ENCODE results near the gene TIMM10B. TPM values are rescaled to one million over a fixed set of nuclear protein-coding genes. Genes with fewer than 3 reads are reported as not detected.

The TIMM10B gene
- total and polyA plus RNA-seq, 12 donors: 12.1 to 96.9 (median 40.5) TPM

GRCh38 chr11:6523253-6523652 lies 42.0 kb downstream of the TIMM10B start:
- Histone ChIP-seq H3K27ac (no peak overlapping the region), H3K27me3 (no peaks in the 10 kb centered on the region), H3K36me3 (replicated peaks in 1 of 2) (no peaks in the 10 kb centered on the region), H3K4me3 (no peak overlapping the region), H3K4me1 (replicated peaks in 1 of 2) (no peaks in the 10 kb centered on the region), H3K9me3 (replicated peaks in 1 of 3) (no peaks in the 10 kb centered on the region)
- 0 to 39% (median 13%) methylated on average over 1 of the region's 1 CpG for WGBS, 4 donors
- TF ChIP-seq POLR2A (IDR thresholded peaks at IDR 0.05): no peak
- no peak for DNase-seq
- intact Hi-C loops (cut with DNase I): no loop called here

DNA sequence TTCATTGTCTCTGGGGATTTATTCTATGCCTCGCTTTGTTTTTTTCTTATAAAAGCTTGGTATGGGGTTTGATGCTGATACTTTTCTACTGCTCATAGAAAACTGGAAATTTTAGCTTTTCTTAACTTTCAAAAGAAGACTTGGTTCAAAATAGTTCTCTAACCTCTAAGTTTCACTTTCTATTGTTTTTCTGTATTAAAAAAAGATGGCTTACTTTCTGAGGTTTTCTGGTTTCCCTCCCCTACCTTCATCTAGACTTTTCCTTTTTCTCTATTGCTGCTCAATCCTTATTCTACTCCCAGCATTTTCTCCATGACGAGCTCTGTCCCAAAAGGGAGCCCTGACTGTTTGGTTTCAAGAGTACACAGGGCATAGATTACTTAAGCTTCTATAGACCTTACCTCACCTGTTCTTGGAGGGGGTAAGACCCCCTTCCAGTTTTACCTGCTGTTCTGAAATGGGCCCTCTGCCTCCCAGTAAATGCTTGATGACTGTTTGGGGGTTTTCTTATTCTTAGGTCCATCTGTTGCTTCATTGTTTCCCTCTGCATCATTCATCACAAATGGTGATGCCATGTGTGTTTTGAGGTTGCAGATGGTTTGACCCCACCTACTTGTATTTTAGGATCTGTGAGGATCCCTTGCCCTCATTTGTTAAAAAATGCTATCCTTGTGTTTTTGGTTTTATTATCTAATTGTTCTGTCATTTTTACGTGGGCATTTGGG lies 45.3 kb downstream of the TIMM10B start:
- Histone ChIP-seq H3K27ac (no peak overlapping the region), H3K4me3 (no peak overlapping the region), H3K27me3 (no peaks in the 10 kb centered on the region), H3K4me1 (replicated peaks in 1 of 2) (no peaks in the 10 kb centered on the region), H3K9me3 (replicated peaks in 1 of 3) (no peaks in the 10 kb centered on the region), H3K36me3 (replicated peaks in 1 of 2) (no peaks in the 10 kb centered on the region)
- TF ChIP-seq CTCF (IDR thresholded peaks at IDR 0.05) (no peak), POLR2A (IDR thresholded peaks at IDR 0.05) (no peak)
- intact Hi-C loops (cut with DNase I): no loop called here
- no peak for DNase-seq
- 84 to 93% (median 88%) methylated on average over 3 of the region's 3 CpGs for WGBS, 4 donors

DNA sequence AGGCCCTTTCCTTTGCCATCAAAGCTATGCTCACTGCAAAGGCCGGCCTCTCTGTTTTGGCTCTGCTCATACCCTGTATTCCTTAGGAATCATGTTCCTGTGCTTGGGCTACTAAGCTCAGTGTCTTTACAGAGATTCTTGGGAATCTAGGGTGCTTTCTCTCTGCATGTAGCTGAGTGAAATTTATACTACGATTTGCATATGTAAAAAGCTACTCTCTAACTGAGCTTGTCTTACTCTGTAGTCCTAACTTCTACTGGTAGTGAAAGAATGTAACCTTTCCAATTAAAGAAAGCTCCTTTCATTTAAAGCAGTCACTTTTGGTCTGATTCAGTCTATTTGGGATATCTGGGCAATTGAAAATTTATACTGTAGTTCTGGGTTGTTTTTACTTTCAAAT lies 48.0 kb downstream of the TIMM10B start:
- TF ChIP-seq CTCF (IDR thresholded peaks at IDR 0.05): no peak
- TF ChIP-seq POLR2A (IDR thresholded peaks at IDR 0.05): no peak
- no peak overlapping the region for H3K4me3 ChIP-seq
- peaks cover 0 to 4% of the 10 kb centered on the region in 2 donors for H3K36me3 ChIP-seq (replicated peaks in 1 of 2)

DNA sequence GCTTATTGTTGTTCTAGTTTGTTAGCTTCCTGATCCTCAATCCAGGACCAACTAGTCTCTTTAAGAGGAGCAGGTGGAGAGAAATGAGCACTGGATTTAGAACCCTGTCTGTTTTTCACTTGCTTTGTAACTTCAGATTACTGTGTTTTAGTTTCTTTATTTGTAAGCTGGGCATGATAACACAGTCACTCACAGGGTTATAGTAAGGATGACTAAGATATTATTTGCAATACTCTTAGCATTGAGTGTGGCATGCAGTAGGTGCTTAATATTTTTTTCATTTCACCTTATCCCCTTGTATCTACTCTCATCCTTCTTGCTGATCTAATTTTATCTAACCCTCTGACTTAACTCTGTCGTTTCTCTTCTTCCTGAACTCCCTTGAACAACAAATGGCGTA lies 49.5 kb downstream of the TIMM10B start:
- intact Hi-C loops (cut with DNase I): loop anchor here (5.0 to 10.0 kb wide), 5 partner anchors 64 to 176 kb away; partner anchors contain the start of genes ILK (in 1 of the 2), MRPL17 (in 1 of the 2) and RRP8 (in 1 of the 2)
- H3K27ac ChIP-seq: no peak overlapping the region
- no peaks in the 10 kb centered on the region for H3K9me3 ChIP-seq (replicated peaks in 1 of 3)
- H3K36me3 ChIP-seq (replicated peaks in 1 of 2): peaks cover 0 to 4% of the 10 kb centered on the region in 2 donors
- WGBS, 4 donors: 87 to 95% (median 93%) methylated on average over 2 of the region's 2 CpGs
- no peaks in the 10 kb centered on the region for H3K4me1 ChIP-seq (replicated peaks in 1 of 2)
- TF ChIP-seq POLR2A (IDR thresholded peaks at IDR 0.05): no peak
- TF ChIP-seq CTCF (IDR thresholded peaks at IDR 0.05): no peak
- no peak for DNase-seq
- H3K4me3 ChIP-seq: no peak overlapping the region
- no peaks in the 10 kb centered on the region for H3K27me3 ChIP-seq

More for the DNA sequence above, 48.0 kb downstream of the TIMM10B start:
- Histone ChIP-seq H3K27me3 (no peaks in the 10 kb centered on the region), H3K27ac (no peak overlapping the region), H3K4me1 (replicated peaks in 1 of 2) (no peaks in the 10 kb centered on the region), H3K9me3 (replicated peaks in 1 of 3) (no peaks in the 10 kb centered on the region)
- DNase-seq: no peak
- WGBS, 4 donors: 80 to 93% (median 88%) methylated on average over 2 of the region's 2 CpGs
- intact Hi-C loops (cut with DNase I): no loop called here
